ENCODE results near the gene APC2.
"Not testable (repeated sequence)": the region's sequence is repeated elsewhere in the genome, so short reads cannot be mapped to it uniquely, and the experiment has no call there.

DNA sequence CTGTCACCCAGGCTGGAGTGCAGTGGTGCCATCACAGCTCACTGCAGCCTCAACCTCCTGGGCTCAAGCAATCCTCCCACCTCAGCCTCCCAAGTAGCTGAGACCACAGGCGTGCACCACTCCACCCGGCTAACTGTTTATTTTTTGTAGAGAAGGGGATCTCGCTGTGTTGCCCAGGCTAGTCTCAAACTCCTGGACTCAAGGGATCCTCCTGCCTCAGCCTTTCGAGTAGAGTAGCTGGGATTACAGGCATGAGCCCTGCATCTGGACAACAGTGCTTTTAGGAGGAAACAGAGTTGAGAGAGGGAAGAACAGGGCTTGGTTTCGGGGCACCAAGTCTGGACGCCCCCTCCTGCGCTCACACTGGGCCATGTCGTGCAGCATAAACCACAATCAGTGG, 69.9 kb downstream of the APC2 start:
- TF ChIP-seq, protein P1, sequence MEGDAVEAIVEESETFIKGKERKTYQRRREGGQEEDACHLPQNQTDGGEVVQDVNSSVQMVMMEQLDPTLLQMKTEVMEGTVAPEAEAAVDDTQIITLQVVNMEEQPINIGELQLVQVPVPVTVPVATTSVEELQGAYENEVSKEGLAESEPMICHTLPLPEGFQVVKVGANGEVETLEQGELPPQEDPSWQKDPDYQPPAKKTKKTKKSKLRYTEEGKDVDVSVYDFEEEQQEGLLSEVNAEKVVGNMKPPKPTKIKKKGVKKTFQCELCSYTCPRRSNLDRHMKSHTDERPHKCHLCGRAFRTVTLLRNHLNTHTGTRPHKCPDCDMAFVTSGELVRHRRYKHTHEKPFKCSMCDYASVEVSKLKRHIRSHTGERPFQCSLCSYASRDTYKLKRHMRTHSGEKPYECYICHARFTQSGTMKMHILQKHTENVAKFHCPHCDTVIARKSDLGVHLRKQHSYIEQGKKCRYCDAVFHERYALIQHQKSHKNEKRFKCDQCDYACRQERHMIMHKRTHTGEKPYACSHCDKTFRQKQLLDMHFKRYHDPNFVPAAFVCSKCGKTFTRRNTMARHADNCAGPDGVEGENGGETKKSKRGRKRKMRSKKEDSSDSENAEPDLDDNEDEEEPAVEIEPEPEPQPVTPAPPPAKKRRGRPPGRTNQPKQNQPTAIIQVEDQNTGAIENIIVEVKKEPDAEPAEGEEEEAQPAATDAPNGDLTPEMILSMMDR (IDR thresholded peaks at IDR 0.05), result not testable (repeated sequence)
- TF ChIP-seq, protein P2, sequence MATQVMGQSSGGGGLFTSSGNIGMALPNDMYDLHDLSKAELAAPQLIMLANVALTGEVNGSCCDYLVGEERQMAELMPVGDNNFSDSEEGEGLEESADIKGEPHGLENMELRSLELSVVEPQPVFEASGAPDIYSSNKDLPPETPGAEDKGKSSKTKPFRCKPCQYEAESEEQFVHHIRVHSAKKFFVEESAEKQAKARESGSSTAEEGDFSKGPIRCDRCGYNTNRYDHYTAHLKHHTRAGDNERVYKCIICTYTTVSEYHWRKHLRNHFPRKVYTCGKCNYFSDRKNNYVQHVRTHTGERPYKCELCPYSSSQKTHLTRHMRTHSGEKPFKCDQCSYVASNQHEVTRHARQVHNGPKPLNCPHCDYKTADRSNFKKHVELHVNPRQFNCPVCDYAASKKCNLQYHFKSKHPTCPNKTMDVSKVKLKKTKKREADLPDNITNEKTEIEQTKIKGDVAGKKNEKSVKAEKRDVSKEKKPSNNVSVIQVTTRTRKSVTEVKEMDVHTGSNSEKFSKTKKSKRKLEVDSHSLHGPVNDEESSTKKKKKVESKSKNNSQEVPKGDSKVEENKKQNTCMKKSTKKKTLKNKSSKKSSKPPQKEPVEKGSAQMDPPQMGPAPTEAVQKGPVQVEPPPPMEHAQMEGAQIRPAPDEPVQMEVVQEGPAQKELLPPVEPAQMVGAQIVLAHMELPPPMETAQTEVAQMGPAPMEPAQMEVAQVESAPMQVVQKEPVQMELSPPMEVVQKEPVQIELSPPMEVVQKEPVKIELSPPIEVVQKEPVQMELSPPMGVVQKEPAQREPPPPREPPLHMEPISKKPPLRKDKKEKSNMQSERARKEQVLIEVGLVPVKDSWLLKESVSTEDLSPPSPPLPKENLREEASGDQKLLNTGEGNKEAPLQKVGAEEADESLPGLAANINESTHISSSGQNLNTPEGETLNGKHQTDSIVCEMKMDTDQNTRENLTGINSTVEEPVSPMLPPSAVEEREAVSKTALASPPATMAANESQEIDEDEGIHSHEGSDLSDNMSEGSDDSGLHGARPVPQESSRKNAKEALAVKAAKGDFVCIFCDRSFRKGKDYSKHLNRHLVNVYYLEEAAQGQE (IDR thresholded peaks at IDR 0.05; ENCODE audit: insufficient read depth in 1 of 2, low read depth in 2 of 2, low read length in 1 of 2), result not testable (repeated sequence)
- not testable (repeated sequence) for TF ChIP-seq POLR2AphosphoS5 (IDR thresholded peaks at IDR 0.05; ENCODE audit: low read depth, low read length); SIN3A (IDR thresholded peaks at IDR 0.05; ENCODE audit: borderline replicate concordance, insufficient read depth, low read depth, low read length); TCF7L2 (IDR thresholded peaks at IDR 0.05; ENCODE audit: low read depth, low read length)

Measured in Panc1 (cell line).